HG02973 (cell line): ENCODE data around the gene LRRN4.
"Not testable (repeated sequence)": the region's sequence is repeated elsewhere in the genome, so short reads cannot be mapped to it uniquely, and the experiment has no call there.

ENCODE experiments used
- ATAC-seq: cut with Tn5 transposase; IDR thresholded peaks from one replicate; pipeline ENCODE4 v1.9.1; 2021; ENCODE audit warnings: moderate library complexity; ENCODE audit not compliant: unreplicated experiment

LRRN4 gene

DNA sequence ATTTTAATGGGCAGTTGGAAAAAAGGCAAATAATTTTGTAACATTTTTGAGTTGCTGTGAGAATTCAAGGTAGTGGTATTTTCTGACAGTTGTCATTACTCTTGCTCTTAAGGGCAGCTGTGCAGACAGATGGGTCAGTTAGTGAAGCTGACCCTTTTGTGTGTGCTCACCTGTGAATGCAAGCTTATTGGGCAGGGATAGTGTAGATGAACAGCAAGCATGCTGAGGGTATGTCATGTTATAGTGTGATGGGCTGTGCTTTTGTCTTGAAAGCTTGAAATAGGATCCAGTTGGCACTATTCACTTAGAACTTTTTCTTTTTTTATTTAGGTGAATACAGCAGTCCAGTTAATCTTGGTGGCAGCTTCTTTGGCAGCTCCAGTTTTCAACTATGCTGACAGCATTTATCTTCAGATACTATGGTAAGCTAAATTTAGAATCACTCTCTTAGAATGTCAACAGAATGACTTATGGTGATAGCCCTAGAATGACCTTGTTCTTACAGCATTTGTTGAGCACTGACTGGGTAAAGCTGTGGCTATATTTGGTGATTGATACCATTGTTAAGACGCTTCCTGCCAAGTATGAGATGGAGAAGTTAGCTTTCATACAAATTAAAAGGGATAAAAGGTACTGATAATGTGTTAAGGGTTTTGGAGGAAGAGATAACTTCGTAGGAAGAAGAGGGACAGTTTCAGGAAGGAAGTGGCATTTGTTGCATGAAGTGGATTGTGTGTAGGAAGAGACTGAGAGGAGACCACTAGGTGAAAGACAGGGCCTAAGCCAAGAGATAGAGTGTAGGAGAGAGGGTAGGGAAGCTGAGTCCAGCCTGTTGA lies 19.5 kb downstream of the LRRN4 start:
- ATAC-seq: no peak

DNA sequence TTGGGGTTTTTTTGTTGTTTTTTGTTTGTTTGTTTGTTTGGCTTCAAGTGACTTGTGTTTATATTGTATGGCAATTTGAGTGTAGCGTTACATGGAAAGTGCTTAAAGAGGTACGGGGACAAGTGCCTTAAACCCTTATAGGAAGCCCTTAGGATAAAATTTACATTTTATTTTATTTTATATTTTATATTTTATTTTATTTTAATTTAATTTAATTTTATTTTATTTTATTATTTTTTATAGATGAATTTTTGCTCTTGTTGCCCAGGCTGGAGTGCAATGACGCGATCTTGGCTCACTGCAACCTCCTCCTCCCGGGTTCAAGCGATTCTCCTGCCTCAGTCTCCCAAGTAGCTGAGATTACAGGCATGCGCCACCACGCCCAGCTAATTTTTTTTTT lies 21.0 kb downstream of the LRRN4 start:
- ATAC-seq: not testable (repeated sequence)

DNA sequence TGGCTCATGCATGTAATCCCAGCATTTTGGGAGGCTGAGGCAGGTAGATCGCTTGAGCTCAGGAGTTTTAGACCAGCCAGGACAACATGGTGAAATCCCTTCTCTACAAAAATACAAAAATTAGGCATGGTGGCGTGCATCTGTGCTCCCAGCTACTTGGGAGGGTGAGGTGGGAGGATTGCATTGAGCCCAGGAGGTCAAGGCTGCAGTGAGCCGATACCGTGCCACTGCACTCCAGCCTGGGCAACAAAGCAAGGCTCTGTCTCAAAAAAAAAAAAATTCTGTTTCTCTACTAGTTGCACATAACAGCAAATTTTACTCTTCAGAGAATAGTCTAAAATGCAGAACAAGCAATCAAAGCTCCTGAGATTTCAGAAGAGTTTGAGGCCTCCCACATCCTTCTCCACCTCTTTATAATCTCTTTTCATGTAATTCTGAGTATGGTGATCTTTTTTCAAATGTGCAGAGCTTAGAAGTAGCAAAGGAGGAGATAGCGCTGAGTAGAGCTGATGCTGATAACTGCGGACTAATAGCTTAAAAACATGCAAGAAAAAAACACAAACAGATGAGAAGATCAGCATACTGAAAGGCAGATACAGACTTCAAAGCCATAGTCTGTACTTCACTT lies 23.3 kb downstream of the LRRN4 start:
- ATAC-seq: no peak

DNA sequence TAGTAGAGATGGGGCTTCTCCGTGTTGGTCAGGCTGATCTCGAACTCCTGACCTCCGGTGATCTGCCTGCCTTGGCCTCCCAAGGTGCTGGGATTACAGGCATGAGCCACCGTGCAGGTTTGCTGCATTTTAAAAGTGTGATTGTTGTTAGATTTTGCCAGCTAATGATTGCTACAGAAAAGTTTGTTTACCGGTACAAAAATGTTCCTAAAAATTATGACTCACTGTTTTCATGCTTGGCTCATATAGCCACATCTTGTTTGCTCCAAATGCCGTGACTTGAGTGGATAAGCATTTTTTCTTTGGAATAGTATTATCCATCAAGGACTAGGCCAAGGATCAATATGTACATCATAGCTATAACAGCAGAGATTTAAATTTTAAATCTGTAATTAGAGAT lies 24.3 kb downstream of the LRRN4 start:
- ATAC-seq: no peak

DNA sequence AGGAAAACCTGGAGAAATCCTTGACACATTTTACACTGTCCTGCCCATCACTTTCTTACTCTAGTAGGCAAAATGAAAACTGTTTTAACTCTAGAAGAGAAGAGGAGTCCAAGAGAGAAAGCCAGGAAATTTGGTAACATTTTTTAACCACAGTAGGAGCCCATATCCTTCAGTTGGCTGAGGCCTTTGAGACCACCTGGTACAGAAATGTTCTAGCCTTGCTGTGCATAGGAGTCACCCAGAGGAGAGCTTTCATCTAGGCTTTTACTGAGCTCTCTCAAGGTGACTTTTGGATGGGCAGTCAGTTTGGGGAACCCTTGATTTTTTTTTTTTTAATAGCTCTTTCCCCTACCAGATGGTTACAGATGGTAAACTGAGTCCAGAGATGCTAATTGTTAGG lies 25.0 kb downstream of the LRRN4 start:
- ATAC-seq: no peak

DNA sequence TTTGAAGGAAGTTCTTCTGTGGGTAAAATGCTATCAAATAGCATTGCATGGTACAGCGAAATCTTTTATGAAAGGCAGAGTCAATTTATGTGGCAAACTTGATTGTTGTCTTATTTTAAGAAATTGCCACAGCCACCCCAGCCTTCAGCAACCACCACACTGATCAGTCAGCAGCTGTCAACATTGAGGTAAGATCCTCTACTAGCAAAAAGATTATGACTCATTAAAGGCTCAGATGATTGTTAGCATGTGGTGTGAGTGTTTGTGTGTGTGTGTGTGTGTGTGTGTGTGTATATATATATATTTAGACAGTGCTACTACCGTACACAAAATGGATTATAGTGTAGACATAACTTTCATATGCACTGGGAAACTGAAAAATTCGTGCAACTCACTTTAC lies 27.8 kb downstream of the LRRN4 start:
- no peak for ATAC-seq

DNA sequence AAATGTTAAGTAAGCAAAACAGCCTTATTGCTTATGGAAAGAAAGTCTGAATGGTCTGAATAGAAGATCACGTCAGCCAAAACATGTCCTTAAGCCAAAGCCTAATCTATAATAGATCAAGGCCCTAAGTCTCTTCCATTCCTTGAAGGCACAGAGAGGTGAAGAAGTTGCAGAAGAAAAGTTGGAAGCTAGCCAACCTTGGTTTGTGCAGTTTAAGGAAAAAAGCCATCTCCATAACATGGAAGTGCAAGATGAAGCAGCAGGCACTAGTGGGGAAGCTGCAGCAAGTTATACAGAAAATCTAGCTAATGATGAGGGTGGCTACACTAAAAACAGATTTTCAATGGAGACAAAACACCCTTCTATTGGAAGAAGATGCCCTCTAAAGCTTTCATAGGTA lies 29.1 kb downstream of the LRRN4 start:
- no peak for ATAC-seq

DNA sequence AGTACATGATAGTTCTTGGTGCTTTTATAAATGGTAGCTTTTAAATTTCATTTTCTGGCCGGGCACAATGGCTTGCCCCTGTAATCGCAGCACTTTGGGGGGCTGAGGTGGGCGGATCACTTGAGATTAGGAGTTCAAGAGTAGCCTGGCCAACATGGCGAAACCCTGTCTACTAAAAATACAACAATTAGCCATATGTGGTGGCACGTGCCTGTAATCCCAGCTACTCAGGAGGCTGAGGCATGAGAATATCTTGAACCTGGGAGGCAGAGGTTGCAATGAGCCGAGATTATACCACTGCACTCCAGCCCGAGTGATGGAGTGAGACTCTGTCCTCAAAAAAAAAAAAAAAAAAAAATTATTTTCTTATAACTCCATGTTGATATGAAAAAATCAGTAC lies 36.0 kb downstream of the LRRN4 start:
- no peak for ATAC-seq

DNA sequence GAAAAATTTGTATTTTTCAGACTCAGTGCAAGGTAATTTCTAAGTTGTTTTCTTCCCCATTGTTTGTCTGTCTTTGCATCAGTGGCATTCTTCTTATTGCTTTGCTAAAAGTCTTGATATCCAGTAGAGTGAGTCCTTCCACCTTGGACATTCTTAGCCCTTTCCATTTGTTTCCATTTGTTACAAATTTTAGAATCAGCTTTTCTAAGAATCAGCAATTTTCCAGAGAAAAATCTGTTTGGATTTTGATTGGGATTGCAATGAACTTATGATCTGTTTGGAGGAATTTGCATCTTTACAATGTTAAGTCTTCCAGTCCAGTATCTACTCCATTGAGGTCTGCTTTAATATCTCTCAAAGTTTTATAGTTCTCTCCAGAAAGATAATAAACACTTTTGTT lies 36.4 kb downstream of the LRRN4 start:
- no peak for ATAC-seq

DNA sequence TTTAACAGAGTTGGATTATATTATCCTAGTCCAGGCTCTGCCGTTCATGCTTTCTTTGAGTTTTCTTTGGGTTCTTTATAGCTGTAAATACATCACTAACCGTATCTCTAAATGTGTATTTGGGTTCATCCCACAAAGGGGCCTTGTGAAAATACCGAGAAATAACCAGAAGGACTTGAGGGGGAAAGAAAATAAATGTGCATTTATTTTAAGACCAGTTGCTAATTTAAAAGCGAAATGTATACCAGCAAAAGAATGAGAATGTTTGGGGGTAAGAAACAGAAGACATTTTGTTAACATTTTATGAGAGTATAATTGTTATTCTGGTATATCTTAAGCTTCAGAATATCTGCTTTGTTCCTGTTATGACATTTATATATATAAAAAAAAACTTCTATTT lies 38.9 kb downstream of the LRRN4 start:
- ATAC-seq: no peak

DNA sequence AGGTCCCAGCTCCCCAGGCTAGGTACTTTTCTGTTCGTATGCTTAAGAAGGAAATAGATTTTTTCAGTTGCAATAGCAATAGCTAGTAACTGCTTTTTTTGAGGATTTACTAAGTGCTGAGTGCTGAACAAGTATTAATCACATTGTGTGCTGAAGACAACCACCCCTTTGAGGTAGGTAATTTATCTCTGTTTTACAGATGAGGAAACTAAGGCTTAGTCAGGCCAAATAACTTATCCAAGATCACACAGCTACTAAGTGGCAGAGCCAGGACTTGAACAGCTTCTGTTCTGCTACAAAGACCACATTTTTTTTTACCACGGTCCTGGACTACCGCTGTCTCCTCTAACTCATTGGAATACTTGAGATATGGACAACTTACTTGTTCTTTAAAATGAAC lies 39.8 kb downstream of the LRRN4 start:
- no peak for ATAC-seq

DNA sequence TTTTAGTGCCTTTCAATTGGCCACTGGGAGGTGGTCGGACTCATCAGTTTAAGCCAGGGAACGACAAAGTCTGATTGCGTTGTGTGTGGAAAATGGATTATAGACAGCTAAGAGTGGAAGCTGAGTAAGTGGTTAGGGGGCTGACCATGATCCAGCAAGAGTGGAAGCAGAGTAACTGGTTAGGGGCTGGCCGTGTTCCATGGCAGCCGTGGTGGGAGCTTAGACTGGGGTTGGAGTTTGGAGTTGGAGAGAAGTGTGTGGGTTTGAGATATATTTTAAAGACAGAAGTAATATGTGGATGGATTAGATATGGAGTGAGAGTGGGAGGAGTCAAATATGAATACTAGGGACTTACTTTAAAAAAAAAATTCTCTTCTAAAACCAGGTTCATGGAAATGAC lies 41.7 kb downstream of the LRRN4 start:
- ATAC-seq: no peak

DNA sequence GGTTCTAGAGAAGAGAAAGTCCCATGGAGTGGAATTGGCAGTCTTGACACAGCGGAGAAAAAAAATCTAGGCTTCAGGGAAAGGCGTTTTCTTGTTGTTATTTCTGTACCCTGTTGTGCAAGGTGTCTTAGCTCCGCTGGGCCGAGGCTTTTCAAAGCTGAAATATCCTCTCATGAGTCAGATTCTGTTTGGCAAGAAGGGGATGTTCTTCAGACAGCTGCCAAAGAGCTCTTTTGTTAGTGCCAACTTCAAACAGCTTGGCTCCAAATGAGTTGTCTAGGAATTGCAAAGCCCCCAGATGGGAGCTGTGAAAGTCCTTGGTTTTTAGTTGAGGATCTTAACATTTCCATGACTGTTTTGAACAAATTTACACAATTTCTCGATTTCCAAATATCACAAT lies 45.6 kb downstream of the LRRN4 start:
- no peak for ATAC-seq

DNA sequence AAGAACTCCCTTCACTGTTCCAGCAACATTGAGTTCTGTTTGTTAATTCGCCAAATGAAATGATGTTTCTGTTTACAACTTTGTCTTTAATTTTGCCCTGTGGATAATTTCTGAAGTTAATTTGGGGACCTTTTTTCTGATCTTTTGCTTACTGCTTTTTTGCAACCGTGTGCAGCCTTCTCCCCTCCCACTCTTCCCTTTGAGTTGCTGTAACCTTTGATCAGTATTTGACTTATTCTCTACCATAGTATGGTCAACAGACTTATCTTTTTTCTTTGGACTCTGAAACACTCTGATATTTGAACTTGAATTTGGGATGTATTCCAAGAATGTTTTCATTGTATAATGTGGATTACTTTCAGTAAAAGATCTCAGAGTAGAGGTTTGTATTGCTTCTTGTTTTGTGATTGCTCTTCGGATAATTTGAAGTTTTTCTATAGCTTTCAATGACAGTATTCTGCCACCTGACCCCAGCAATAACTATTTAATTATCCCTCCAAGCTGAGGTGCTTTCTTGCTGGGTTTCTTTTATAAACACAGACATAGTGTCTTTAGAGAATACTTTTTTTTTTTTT lies 46.2 kb downstream of the LRRN4 start:
- no peak for ATAC-seq

DNA sequence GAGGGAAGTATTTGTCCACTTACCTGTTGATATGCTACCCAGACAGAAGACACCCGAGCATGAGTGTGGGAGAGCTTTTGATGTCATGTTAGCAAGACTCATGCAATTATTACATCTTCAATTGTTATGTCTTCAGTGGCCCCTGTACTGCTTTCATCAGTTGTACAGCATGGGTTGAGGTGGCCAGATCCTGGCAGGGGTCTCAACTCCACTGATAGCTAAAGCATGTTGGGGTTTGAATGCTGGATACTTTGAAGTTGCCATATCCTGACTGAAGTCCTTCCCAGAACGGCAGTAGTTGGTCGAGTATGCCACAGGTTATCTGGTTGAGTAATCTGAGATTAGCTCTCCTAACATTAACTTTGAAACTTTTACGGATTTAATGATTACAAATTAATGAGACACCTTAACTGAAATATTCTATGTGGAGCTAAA lies 46.7 kb downstream of the LRRN4 start:
- no peak for ATAC-seq

DNA sequence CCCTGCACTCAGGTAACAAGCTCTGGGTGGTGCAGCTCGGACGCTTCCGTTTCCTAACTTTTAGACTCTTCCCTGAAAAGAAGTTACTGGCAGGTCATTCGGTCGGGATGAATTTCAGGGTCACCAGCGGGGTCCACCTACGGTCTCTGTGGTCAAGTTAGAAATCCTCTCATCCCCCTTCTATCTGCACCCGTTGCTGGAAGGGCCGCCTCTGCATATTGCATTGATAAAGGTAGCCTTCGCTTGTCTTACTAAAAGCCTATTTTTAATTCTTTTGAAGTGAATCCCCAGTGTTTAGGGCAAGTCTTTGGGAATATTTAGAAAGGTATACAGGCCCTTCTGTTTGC lies 47.3 kb downstream of the LRRN4 start:
- ATAC-seq: no peak

DNA sequence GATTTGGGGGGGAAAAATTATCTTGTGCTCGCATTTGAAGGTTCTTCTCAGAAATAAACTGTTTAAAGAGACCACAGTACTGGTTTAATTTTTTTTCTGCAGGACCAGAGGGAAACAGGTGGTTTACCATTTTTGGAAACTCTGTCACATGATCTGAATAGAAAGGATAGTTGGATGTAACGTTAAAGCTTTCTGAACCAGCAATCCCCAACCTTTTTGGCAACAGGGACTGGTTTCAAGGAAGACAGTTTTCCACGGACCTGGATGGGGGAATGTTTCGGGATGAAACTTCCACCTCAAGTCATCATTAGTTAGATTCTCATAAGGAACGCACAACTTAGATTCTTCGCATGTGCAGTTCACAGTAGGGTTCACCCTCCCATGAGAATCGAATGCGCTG lies 53.0 kb downstream of the LRRN4 start:
- no peak for ATAC-seq

DNA sequence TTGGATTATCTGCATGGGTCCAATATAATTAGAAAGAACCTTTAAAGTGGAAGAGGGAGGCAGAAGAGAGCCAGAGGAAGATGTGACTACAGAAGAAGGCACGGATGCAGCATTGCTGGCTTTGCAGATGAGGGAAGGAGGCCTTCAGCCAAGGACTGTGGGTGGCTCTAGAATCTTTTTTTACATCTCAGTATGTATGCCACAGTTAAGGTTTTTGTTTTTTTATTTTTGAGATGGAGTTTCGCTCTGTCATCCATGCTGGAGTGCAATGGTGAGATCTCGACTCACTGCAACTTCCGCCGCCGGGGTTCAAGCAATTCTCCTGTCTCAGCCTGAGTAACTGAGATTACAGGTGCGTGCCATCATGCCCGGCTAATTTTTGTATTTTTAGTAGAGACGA lies 54.1 kb downstream of the LRRN4 start:
- ATAC-seq: no peak

DNA sequence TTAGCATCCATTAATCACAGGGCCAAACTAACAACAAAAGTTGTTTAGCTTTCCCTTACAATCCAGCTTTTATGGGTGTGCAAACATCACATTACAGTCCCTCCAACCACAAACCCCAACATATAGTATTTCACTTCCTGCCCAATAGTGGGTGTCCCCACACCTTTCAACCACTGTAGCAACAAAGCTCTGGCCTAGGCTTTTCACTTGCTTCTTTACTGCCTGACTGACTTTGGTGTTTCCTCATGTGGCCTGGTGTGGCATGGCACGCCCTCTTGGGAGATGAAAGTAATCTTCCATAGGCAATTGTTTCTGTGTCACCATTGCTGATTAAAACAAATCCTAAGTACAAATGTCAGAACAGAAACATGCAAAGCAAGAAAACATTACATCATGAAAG lies 57.1 kb downstream of the LRRN4 start:
- ATAC-seq: peak; percentile 94

DNA sequence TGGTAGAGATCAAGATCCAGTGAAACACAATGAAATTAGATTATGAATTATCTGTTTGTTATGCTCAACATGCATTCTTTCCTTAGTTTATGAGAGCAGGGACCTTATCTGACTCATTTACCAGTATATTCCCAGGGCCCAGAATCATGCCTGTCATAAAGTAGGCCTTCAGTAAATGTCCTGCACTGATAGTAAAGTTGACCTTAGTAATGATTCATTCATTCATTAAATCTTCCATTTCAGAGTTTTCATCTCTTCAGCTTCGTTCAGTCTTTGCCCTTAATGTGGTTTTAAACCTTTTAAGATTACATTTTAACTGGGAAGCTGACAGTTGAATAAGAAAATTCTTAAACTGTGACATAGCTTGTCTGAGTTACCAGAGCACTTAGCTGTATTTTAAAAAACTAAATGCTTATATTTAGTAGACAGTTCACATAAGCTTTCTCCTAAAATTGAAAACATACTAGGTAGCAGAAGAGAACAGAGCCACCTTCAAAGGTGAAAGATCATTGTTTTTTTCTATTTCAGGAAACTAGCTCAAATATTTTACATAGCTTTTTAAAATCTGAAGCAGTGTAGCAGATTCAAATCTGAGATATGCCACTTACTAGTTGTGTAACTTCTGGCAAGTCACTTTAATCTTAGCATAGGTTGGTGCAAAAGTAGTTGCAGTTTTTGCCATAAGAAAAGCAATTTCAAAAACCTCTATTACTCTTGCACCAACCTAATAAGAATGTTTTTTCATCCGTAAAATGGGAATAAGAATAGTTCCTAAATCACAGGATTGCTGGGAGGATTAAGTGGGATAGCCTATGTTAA lies 62.0 kb downstream of the LRRN4 start:
- no peak for ATAC-seq

DNA sequence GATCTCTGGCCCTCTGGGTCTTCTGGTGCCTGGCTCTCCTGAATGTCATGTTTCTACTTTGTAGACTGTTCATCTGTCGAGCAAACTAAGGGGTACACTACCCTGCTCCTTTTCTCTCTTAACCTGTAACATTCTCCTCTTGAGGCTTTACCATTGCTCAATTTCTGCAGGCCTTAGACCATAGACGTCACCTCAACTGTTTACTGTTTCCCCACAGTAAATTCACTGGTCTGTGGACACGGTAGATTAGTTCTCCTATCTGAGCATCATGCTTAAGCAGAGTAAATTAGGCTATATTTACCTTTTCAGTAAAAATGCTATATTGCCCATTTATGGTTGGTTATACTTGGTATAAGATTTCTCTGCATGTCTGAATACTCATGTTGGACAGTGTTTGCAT lies 62.9 kb downstream of the LRRN4 start:
- no peak for ATAC-seq
